HL-60/S4 (cell line): ENCODE data around the gene SLC52A1.
"Not testable (repeated sequence)": the region's sequence is repeated elsewhere in the genome, so short reads cannot be mapped to it uniquely, and the experiment has no call there.

Experiments used
- in situ Hi-C: fragments of 300-500 bp; cut with MboI; formaldehyde crosslinking; loops from 2 replicates; pipeline ENCODE4 v1.14.3; 2022; ENCODE audit warnings: low sequenced_read_pairs

Gene SLC52A1

DNA sequence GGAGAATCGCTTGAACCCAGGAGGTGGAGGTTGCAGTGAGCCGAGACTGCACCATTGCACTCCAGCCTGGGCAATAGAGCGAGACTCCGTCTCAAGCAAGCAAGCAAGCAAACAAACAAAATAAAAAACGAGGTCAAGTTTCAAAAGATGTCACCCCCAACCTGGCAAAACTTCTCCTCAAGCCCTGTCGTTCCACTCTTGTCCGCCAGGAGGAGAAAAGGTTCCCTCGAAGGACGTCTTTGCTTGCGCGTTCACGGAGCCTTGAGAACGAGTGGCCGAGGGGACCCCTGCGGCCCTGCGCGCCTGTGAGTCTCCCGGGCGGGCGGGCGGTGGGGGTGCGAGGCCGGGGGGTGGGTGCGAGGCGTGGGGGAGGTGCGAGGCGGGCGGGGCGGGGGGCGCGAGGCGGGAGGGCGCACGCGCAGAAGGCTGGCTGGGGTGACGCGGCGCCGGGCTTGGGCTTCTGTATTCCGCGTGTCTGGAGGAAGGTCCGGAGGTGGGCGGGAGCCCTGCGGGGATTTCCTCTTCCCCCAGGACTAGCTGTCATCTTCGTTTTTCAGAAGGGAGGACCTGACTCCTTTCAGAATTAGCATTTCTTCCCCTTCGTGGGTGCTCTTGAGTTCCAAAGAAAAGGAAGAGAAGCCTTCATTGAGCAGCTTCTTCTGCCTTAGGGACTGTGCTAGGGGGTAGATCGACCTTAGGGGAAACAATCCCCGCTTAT lies 3.7 kb downstream of the SLC52A1 start:
- in situ Hi-C loops = no loop called here

- in situ Hi-C loops = not testable (repeated sequence)
Measured at GRCh38 chr17:5030168-5030567, 5.1 kb downstream of the SLC52A1 start.

- in situ Hi-C loops = no loop called here
Measured at GRCh38 chr17:5027916-5028315, 7.3 kb downstream of the SLC52A1 start.

DNA sequence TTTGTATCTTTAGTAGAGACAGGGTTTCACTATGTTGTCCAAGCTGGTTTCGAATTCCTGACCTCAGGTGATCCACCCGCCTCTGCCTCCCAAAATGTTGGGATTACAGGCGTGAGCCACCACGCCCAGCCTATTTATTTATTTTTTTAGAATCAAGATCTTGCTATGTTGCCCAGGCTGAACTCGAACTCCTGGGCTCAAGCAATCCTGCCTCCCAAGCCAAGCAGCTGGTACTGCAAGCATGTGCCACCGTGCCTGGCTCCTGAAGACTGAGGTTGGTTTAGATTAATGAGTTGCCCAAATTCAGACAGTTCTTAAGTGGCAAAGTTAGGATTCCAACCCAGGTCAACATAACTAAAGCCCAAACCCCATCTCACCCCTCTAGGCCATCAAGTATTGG lies 7.9 kb downstream of the SLC52A1 start:
- in situ Hi-C loops = no loop called here

- in situ Hi-C loops = no loop called here
Measured at GRCh38 chr17:5024604-5025003, 10.6 kb downstream of the SLC52A1 start.

GRCh38 chr17:5023588-5024147 lies 11.6 kb downstream of the SLC52A1 start:
- in situ Hi-C loops = no loop called here

- in situ Hi-C loops = no loop called here
Measured at GRCh38 chr17:5022171-5022711, 13.0 kb downstream of the SLC52A1 start.

DNA sequence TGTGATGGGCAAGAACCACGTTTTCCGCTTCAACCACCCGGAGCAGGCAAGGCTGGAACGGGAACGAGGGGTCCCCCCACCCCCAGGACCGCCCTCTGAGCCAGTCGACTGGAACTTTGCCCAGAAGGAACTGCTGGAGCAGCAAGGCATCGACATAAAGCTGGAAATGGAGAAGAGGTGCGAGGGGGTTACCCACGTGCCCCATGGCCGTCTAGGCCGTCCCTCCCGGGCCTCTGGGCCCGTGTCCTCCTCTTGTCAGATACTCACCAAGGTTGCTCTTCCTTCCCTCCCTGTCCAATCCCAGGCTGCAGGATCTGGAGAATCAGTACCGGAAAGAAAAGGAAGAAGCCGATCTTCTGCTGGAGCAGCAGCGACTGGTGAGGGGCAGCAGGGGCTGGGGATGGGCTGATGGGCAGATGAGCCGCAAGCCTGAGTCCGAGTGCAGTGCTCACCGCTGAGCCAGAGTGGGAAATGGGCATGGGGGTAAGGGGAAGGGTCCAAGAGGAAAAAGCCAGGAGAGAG lies 14.7 kb downstream of the SLC52A1 start:
- in situ Hi-C loops = no loop called here

DNA sequence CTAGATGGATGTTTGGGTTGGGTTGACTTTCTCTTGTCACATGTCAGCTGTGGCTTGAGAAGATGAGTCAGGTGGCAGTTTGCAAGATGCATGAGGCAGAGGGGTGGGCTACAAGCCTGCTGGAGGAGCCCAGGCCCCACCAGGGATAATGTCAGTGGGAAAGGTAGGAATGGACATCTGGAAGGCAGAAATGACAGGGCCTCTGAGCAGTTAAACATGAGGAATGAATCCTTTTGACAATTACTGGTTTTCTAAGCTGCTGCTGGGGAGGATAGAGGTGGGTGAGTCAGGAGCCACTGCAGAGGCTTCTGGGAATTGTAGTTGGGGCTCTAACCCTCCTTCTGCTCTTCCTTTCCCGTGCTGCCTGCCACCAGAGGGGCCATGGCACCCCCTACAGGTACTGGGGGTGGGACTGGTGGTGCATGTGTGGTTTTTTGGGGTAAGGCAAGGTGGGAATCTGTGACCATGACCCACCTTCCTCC lies 15.7 kb downstream of the SLC52A1 start:
- in situ Hi-C loops = no loop called here

DNA sequence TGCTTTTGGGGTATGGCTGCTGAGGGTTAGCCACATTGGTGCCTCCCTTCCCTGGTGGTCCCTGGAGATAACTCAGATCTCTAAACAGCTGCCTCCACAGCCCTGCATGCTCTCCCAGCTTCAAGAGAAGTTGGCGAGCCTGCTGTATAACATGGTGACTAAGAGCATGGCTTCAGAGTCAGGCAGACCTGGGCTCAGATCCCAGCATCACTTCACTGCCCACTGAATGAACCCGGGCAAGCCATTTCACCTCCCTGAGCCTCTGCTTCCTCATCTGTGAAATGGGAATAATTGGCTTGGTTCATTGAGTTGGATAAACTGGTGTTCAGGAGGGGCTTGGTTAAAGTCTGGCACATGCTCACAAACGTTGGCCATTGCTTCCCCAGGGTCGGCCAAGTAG lies 20.9 kb downstream of the SLC52A1 start:
- in situ Hi-C loops = no loop called here

GRCh38 chr17:5011928-5012327 lies 23.3 kb downstream of the SLC52A1 start:
- in situ Hi-C loops = no loop called here

GRCh38 chr17:5003214-5003867 lies 31.9 kb downstream of the SLC52A1 start:
- in situ Hi-C loops = no loop called here

- in situ Hi-C loops = no loop called here
Measured at GRCh38 chr17:5002121-5002788, 33.0 kb downstream of the SLC52A1 start.

GRCh38 chr17:5000237-5000639 lies 35.0 kb downstream of the SLC52A1 start:
- in situ Hi-C loops = no loop called here

DNA sequence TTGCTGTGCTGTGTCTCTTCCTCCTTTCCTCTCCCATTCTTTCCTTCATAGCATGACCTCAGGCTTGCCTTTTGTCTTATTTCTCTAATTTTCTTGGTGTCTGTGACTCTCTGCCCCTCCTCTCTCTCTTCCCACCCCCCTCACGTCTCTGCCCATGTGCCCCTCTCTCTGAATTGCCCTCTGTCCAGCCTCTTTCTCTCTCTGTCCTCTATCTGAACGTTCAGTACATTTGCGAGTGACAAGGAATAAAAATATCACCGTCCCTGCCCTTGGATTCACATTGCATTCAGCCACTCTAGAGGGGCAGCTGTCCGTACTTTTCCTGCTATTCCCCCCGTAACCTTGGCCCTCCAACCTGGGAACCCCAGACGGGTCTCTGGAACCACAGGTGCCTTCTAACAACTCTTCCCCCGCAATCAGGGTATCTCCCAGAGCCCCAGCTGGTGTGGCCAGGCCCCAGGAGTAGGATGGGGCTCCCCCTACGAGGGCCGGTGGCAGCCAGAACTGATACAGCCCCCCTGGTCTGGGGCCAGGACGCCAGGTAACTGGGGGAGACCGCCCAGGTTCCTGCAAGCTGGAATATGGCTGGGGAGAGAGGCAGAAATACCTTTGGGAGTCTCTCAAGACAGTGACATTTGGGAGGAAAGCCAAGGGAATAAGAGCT lies 35.7 kb downstream of the SLC52A1 start:
- in situ Hi-C loops = no loop called here

- in situ Hi-C loops = no loop called here
Measured at GRCh38 chr17:4998732-4999429, 36.3 kb downstream of the SLC52A1 start.

- in situ Hi-C loops = no loop called here
Measured at GRCh38 chr17:4998027-4998731, 37.0 kb downstream of the SLC52A1 start.

- in situ Hi-C loops = no loop called here
Measured at GRCh38 chr17:4997302-4998026, 37.8 kb downstream of the SLC52A1 start, which contains the start of the genes INCA1 and KIF1C. TSS of gene INCA1 (minus strand) at chr17:4997522. CDS start at chr17:4994437, 3,085 bp downstream. TSS of gene KIF1C (plus strand) at chr17:4997950. CDS start at chr17:5000247, 2,297 bp downstream.
